Activated gamma-delta T cell (primary cell): ENCODE data around the gene TRIP13.

ENCODE experiments used
- DNase-seq: peaks from one replicate; lab custom pipeline; 2025; lab: John Stamatoyannopoulos, UW

TRIP13 gene

DNA sequence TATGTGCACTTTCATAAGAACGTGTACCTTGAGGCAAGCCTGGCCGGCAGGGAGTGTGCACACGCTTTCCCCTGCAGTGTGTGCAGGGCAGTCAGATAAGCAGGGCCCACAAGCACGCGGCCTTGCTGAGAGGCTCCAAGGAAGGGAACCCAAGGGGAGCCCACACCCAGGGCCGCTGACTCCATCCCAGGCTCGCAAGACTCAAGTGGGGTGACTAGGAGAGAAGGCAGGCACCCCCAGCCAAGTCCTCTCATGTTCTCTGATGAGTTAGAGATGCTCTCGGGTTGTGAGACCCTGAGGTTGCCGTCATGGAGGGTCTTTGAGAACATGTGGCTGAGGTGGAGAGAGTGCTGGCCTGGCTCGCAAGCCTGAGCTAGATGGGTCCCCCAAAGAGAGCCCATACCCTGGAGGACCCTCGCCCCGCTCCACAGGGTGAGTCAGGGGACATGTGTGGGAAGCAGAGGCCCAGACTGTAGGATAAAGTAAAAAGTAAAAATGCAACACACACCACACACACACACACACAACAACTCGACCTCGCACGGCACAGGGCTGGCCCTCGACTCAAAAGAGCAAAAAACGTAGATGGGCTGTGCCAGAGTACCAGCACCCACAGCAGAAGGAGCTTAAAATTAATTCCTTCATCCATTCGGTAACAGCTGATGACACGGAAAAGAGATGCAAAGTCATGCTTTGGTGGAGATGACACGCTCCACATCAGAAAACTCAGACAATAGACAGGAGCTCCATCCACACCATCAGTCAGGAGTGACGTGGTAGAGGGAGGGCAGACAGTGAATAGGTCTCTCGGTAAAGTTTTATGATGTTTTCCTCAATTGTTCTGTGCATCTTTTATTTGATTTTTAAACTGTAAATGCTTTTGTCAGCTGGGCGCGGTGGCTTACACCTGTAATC lies 61.1 kb downstream of the TRIP13 start:
- DNase-seq: no peak

DNA sequence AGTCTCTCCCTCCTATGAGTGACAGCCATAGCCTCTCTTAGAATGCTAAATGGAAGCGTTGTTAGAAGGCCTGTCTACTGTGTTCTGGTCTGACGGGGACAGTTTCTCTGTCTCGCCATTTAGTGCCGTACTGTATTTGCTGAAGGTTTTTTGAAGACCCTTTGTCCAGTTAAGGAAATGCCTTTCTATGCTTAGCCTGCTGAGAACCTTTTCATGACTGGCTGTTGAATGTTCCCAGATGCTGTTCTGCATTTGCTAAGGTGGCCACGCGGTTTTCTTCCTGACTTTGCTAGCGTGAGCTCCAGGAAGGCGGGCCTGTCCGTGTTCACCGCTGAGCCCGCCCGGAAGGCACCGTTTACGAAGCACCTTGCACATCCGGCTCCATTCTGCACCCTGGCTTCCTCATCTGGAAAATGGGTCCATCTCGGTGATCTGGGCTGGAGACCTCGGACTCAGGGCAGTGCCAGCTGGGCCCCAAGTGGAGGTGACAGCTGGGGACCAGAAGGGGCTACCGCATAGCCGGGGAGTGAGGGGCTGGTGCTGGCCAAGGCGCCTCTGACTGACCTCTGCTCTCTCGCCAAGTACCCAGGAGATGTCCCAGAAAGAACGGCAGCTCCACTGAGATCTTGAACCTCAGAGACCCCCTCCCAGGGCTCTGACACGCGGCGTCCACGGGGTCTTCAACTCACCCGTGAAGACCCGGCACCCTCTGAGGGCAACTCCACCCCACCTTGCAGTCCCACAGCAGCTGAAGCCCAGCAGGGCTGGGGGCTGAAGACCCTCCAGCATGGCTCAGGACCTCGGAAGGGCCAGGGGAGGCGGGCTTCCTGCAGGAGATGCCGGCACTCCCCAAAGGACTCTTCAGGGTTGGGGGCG lies 63.4 kb downstream of the TRIP13 start:
- no peak for DNase-seq

DNA sequence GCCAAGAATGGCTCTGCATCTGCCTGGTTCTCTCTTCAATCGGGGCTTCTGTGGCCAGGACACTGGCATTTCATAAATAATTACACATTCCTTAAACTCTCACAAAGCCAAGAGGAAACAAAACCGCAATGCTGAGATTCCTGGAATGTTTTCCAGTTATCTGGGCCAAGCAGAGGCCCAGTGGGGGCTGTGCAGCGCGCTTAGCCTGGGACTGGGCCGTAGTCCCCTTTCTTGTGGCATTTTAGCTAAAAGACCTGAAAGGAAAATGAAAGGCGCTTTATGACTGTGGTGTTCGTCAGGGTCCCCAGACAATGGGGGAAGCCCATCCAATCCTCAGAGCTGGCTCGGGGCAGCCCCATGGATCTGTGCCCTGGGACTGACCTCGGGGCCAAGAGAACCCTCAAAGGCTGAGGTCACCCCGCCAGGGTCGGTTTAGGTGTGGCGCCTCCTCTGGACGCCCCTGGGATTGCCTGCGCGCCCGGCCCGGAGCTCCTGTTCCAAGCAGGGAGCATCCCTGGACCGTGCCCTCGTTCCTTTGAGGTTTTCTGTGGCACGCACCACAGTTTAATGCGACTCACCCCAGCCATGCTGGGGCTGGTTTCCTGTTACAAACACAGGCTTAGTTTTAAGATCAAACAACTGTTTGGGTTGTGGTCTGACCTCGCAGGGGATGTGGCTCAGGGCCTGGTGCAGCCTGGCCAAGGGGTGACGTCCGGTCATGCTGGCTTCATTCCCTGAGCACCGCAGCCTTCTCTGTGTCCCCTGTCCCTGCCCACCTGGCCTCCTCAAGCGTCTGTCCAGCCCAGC lies 64.5 kb downstream of the TRIP13 start:
- DNase-seq: no peak

DNA sequence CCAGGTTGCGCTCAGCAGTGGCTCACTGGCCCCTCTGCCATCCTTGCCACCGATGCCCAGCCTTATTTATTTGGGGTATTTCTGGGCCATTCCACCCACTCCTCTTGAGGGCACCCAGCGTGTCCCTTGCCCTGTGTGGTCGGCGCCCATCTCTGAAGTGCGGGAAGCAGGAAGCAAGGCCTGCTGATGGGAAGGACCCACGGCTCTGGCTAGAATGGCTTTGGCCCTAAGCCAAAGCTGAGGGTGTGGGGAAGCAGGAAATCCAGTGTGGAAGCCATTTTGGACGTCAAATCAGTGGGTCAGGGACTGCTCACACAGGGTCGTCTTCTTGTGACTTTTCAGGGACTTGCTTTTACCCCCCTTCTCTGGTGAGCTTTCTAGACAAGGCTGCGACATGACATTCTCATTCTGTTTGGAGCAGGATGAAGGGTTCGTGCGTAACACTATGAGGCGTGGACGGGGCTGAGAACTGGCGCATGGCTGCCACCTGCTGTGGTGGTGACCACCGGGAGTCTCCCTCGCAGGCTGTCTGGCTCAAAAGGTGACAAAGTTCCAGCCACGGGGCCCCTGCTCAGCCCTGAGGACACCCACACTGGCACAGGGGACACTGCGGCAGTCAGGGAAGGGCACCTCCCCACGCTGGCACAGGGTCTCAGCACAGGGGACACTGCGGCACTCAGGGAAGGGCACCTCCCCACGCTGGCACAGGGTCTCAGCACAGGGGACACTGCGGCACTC lies 65.2 kb downstream of the TRIP13 start:
- DNase-seq: no peak

DNA sequence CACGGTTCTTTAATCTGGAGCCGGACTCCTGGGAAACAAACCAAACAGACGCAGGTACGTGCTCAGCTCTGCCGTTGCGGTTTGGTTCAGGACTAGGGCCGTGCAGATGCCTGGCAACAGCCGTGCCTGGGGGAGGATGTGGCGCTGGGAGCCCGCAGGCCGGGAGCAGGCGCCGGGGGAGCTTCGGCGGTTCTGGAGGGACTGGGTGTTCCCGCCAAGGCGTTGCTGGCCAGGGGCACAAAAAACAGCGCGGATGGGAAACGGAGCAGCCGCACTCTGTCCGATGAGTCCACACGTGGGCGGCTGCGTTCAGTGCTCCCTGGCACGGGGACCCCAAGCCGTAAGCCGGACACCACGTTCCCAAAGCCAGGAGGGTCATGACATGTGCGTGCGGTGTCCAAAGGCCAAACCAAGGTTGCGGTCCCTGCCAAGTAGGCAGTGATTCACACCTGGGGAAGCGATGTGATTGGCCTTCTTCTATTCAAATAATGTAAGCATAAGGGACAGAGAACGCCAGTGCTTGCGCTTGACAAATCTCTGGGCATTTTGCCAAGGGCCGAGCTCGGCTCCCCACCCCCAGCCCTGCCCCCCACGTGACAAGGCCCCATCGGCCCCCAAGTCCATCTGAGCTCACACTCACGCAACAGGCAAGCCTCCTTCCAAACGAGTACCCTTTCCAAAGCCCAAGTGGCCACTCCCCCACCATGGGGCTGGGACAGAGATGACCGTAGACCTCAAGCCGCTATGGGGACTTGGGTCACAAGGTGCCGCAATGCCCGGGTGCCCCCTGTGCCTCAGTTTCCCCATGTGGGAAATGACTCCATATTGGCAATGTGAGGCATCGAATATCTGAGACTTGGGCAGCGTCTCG lies 66.3 kb downstream of the TRIP13 start:
- DNase-seq: no peak

DNA sequence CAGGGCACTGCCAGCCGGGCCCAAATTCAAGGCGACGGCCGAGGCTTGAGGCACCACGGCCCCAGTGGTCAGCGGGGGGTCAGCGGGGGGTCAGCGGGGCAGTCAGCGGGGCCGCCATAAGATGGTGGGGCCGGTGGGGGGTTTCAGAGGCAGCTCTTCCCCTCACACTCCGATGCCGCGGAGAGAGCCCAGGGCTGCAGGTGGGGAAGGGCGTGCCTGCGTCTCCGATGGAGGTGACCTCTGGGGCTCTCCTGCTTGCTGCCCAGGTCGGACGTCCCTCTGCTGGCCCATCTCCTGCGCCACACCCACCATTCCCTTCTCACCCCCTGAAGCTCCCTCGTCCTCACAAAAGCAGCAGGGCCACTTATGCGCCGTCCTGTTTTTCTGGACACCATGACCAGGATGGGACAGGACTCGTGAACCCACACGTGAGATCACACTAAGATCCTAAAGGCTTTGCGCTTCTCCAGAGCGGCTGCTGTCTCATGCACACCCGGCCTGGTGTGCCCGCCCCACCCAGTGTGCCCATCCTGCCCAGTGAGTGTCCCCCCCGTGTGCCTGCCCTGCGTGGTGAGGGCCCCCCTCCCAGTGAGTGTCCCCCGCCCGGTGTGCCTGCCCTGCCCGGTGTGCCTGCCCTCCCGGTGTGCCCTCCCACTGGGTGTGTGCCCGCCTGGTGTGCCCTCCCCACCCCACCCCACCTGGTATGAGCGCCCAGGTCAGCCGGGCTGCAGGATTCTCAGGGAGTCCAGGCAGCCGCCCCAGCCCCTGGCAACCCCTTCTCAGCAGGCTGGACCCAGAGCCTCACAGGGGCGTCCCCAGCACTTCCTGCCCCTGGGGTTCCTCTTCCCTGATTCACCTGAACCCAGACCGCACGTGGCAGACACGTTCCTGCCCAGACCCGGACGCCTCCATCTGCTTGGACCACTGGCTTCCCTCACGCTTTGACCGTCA lies 67.2 kb downstream of the TRIP13 start:
- no peak for DNase-seq

DNA sequence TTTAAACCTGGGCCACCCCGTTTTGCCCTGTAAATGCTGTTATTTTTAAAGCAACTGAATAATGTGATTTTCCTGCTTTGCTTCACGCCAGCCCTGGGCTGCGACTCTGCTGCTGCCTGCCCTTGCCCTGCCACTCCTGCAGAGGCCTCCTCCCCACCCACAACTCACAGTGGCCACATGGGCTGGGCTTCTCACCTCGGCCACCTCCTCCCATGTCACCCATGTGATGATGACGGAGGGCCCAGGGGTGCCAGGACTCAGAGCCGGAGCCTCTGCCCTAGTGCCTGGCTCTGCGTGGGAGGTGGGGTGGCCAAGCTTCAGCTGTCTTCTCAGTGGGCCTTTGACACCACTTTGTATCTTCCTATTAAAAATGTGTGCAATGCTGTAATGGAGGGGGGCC lies 67.9 kb downstream of the TRIP13 start:
- no peak for DNase-seq

DNA sequence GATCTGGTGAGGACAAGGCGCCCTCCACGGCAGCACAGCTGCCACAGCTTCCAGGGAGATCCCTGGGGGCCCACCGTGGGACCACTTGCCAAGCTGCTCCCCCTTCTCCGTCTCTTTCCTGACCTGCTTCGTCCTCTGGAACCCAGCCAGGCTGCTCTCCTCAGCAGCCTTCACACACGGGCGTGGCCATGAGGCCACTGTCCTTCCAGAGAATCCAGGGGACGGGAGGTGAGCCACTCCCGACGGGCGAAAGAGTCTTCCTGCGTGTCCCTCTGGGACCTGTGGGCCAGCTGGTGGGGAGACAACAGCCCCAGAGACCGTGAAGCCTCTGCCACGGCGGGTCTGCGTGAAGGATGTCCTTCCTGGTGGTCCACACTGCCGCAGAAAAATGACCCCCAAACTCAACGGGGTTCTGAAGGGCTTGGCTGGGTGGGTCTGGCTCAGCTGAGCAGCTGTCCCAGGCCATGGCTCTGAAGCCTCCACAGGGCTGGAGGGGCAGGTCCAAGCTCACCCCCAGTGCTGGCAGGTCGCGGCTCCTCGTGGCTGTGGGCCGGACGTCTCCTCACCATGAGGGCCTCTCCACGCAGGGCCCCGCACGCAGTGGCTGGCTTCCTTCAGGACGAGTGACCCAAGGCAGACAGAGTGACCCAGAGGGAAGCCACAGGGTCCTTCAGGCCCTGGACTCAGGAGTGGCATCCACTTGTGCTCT lies 68.5 kb downstream of the TRIP13 start:
- DNase-seq: no peak

DNA sequence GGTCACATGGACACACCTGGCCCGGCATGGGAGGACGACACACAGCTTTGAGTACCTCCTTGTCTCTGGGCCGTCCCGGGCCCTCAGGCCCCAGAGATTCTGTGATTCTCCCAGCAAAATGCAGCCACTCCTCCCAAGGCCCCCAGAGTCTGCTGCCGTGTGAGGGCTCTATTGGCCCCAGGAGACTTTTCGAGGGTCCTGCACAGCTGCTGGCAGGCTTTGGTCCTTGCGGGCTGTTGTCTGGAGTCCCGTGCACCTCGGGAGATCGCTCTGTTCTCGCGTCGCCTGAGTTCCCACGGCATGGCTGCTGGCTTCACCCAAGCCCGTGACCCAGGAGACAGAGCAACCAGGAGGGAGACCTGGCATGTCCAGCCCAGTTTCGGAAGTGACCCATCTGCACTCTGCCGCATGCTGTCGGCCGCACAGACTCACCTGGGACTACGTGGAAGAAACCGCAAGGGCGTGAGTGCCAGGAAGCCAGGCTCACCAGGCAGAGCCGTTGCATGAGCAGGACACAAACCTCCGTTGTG lies 69.1 kb downstream of the TRIP13 start:
- no peak for DNase-seq

DNA sequence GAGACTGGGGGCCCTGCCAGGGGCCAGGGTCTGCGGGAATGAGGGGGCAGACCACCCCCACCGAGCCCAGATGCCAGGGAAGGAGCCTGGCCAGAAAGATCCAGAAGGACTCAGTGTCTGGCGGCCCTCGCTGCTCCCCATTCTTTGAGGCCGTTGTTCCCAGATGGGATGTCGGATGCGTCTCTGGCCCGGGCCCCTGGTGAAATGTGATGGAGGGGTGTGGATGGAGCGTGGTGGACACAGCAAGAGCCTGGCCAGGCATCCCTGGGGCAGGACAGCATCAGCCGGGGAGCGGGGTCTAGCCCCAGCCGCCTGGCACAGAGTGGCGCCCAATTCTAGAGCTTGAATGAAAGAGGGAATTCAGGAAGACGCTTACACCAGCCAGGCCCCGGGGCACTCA lies 69.7 kb downstream of the TRIP13 start:
- no peak for DNase-seq

DNA sequence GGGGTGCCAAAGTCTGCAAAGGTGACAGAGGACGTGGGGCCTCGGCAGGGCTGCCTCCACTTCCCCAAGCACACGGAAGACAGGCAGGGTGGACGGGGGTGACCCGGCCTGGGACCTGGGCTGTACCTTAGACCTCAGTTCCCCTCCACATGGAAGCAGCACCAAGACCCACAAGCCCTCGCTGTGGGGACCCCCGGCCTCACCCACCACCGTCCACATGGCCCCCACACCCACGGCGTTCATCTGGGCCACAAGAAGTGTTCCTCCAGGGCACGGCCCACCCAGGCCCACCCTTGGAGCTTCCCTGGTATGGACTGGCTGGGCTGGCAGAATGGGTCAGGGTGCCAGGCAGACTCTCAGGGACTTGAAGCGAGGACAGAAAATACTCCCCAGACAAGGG lies 70.1 kb downstream of the TRIP13 start:
- no peak for DNase-seq

DNA sequence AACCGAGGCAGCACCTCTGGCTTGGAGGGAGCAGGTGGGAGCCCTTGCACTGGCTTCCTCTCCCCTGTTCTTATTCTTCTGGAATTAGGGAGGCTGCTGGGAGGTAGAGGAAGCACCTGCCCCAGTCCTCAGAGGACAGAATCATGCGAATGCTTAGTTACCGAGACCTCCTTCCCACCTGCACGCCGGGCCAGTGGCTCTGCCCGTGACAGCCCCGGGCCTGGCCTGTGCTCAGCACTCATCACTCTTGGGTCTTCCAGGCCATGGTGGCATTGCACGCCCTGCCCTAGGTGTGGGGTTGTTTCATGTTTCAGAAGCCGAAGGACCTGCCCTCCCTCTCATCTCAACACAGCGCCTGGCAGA lies 70.6 kb downstream of the TRIP13 start:
- no peak for DNase-seq

DNA sequence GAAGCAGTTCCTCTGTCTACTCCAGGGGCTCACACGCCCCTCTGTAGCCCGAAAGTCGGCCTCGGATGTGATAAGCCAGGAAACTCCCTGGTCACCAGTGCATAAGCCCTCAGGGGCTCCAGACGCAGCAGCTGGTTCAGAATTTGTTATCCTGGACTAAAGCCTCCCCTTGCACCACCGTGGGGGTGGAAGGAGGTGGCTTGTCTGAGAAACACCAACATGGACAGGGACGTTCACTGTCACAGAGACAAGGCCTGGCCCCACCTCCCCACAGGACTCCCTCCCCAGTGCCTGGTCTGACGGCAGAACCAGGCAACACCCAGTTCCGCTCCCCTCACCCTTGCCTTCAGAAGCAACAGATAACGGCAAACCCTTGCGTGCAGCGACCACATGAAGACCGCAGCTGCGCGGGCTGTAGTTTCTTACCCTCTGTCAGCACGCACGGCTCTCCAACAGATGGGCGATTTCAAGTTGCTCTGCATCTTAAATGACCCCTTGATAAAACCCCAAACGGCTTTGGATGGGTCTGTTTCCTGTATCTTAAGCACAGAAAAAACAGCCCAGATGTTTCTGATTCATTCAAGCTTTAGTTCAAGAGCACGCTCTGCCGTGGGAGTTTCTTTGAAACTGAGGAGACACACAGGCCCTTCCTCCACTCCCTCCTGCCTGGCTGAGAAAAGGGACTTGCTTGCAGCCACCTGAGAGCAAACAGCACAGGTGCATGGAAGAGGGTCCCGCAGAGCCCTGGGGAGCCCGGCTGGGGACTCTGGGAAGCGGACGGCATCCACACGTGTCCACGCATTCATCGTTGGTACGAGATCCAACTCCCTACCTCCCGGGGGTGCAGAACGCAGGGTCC lies 71.2 kb downstream of the TRIP13 start:
- DNase-seq: no peak

DNA sequence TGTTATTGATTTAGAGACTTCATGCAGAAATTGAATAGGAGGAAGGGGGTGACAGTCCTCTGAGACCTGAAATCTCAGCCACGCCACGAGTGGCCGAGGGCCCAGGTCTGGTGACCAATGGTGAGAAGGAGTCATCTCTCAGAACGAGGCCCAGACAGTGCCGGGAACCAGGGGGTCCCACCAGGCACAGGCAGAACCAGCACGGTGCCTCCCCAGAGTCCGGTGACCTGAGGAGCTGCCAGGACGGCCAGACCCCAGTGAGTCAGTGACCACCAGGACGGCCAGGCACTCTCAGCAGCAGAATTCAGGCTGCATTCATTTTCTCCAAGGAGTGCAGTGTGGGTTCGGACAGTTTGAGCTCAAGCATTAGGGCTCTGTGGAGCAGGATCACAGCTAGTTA lies 72.1 kb downstream of the TRIP13 start:
- DNase-seq: no peak

DNA sequence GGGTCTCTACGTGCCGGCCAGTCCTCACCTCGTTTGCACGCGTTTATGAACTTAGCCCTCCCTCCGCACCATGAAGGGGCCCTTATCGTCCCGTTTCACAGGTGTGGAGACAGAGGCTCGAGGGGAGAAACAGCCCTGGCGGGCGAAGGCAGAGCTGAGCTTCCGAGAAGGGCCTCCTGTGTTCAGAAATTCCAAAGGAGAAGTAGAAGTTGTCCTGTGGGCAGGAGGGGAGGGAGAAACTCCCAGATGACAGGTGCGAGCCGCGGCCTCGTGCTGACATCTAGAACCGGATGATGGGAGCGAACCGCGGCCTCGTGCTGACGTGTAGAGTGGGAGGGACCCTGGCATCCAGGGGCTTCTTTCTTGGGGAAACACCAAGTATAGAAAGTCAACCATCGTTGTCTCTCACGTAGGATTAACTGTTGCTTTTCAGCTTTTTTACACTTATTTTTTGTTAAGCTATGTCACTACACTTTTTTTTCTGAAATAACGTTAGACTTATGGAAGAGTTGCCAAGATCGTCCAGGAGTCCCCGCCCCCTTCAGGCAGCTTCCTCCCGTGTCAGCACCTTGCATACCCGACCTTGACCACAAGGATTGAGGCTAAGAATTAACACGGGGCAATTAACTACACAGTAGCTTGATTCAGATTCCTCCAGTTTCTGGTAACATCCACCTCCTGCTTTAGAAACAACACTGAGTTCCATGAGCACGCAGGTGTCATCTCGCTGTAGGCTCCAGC lies 73.1 kb downstream of the TRIP13 start:
- DNase-seq: no peak

DNA sequence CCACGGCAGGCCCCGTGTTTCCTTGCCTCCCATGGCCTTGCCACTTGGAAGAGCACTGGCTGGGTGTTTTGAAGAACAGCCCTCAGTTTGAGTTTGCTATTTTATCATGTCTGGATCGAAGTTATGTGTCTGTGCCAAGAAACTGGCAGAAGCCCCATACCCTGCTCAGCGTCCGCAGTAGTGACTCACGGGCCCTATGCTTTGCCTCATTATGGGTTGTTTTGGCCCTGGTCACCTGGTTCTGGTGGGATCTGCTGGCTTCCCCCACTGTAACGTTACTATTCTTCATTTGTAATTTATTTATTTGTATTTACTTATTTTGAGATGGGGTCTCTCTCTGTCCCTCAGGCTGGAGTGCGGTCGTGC lies 73.6 kb downstream of the TRIP13 start:
- DNase-seq: no peak

DNA sequence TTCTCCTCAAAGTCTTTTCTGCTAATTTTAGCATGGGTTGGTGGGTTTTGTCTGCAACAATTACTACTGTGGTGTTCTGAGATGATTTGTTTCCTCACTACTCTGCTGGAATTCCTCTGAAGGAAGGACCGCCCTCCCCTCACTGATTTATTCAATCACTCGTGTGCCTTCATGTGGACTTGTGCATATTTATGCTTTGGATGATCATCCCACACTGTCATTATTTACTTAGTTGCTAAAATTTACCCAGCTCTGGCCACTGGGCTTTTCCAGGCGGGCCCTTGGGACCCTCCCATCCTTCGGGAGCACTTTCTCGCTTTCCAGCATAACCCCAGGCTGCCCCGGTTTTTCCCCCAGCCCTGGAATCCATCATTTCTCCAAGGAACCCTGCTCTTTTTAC lies 74.3 kb downstream of the TRIP13 start:
- DNase-seq: no peak
